ENCODE data around the gene SH3BP4. TPM values are rescaled to one million over a fixed set of nuclear protein-coding genes. Genes with fewer than 3 reads are reported as not detected.

Gene SH3BP4
- total RNA-seq, 4 donors from 2014 or later: 11.0 to 22.9 (median 18.7) TPM

DNA sequence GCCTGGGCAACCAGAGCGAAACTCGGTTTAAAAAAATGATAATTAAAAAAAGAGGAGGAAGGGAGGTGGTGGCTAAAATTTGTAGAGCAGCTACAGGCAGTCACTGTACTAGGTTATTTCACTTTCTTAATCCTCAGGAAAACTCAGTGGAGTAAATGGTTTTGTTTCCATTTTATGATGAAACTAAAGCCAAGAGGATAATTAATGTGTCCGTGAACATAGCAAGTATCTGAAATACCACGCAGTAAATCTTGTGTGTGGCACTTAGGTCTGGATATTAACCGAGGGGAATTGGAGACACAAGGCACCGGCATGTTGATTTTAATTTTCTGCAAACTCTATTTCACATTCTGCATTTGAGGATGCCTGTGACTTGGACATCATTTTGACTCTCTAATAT, 14.5 kb downstream of the SH3BP4 start:
- Histone ChIP-seq H3K27me3 (peaks cover 0 to 6% (median 0%) of the 10 kb centered on the region in 4 donors), H3K36me3 (no peaks in the 10 kb centered on the region), H3K4me3 (no peak overlapping the region), H3K4me1 (peaks cover 0 to 45% (median 20%) of the 10 kb centered on the region in 3 donors), H3K9me3 (no peaks in the 10 kb centered on the region), H3K27ac (no peak overlapping the region)
- WGBS, 2 donors: 80 to 89% methylated on average over 6 of the region's 6 CpGs
- intact Hi-C loops (cut with DNase I): no loop called here
- TF ChIP-seq, protein P1, sequence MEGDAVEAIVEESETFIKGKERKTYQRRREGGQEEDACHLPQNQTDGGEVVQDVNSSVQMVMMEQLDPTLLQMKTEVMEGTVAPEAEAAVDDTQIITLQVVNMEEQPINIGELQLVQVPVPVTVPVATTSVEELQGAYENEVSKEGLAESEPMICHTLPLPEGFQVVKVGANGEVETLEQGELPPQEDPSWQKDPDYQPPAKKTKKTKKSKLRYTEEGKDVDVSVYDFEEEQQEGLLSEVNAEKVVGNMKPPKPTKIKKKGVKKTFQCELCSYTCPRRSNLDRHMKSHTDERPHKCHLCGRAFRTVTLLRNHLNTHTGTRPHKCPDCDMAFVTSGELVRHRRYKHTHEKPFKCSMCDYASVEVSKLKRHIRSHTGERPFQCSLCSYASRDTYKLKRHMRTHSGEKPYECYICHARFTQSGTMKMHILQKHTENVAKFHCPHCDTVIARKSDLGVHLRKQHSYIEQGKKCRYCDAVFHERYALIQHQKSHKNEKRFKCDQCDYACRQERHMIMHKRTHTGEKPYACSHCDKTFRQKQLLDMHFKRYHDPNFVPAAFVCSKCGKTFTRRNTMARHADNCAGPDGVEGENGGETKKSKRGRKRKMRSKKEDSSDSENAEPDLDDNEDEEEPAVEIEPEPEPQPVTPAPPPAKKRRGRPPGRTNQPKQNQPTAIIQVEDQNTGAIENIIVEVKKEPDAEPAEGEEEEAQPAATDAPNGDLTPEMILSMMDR (IDR thresholded peaks at IDR 0.05): no peak
- TF ChIP-seq POLR2A (IDR thresholded peaks at IDR 0.05): no peak
- DNase-seq: no peak

DNA sequence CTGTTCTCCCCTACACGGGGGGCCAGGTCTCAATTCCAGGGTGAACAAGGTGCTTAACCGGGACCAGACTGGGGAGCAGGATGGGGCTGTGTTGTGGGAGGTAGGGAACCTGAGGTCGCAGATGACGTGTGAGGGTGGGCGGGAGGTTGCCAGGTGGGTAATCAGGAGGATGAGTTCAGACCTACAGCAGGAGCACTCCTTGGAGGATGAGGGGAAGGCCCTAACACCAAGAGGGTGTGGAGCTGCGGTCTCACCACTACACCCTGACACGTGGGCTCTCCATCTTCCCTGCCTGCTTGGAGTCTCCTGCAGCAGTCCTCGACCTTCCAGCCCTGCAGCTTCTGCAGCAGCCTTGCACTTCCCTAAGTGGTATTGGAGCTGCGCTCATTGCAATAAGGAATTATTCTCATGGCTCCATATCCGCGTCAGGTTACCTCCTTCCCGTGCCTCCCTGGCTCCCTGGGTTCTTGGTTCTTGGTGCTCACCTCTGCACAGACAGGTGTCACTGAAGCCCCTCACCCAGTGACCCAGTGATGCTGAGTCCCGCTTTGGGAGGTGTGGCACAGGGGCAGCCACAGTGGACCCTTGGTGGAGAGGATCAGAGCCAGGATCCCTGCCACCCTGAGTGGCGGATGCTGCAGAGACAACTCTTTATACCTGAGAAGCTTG, 15.5 kb downstream of the SH3BP4 start:
- H3K4me1 ChIP-seq: peaks cover 0 to 45% (median 20%) of the 10 kb centered on the region in 3 donors
- TF ChIP-seq, protein P1 (IDR thresholded peaks at IDR 0.05): no peak
- TF ChIP-seq POLR2A (IDR thresholded peaks at IDR 0.05): no peak
- H3K4me3 ChIP-seq: no peak overlapping the region
- DNase-seq: no peak
- H3K27ac ChIP-seq: no peak overlapping the region
- whole genome bisulfite sequencing, 2 donors: 82 to 85% methylated on average over 12 to 14 of the region's 14 CpGs
- H3K36me3 ChIP-seq: no peaks in the 10 kb centered on the region
- intact Hi-C loops (cut with DNase I): no loop called here
- no peaks in the 10 kb centered on the region for H3K9me3 ChIP-seq
- peaks cover 0 to 6% (median 0%) of the 10 kb centered on the region in 4 donors for H3K27me3 ChIP-seq

DNA sequence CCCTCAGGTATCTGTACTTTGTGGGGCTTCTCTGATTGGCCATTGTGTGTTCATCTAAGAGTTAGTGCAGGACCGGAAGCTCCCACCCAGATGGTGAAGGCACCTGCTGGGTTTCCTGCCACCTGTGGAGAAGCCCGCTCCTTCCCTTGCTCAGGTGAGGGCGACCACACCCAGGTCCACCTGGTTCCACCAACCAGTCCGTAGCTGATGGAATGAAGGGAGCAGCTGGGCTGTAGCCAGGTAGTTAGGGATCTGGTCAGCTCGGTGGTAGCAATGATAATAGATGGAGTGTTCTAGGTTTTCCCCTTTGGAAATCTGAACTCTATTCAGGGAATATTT, 16.0 kb downstream of the SH3BP4 start:
- H3K9me3 ChIP-seq: no peaks in the 10 kb centered on the region
- no peak for DNase-seq
- H3K27me3 ChIP-seq: peaks cover 0 to 6% (median 0%) of the 10 kb centered on the region in 4 donors
- H3K27ac ChIP-seq: no peak overlapping the region
- intact Hi-C loops (cut with DNase I): no loop called here
- WGBS, 2 donors: 84 to 94% methylated on average over 2 to 5 of the region's 5 CpGs
- no peak overlapping the region for H3K4me3 ChIP-seq
- no peaks in the 10 kb centered on the region for H3K36me3 ChIP-seq
- peaks cover 0 to 45% (median 20%) of the 10 kb centered on the region in 3 donors for H3K4me1 ChIP-seq
- TF ChIP-seq, protein P1 (IDR thresholded peaks at IDR 0.05): no peak
- TF ChIP-seq POLR2A (IDR thresholded peaks at IDR 0.05): no peak

DNA sequence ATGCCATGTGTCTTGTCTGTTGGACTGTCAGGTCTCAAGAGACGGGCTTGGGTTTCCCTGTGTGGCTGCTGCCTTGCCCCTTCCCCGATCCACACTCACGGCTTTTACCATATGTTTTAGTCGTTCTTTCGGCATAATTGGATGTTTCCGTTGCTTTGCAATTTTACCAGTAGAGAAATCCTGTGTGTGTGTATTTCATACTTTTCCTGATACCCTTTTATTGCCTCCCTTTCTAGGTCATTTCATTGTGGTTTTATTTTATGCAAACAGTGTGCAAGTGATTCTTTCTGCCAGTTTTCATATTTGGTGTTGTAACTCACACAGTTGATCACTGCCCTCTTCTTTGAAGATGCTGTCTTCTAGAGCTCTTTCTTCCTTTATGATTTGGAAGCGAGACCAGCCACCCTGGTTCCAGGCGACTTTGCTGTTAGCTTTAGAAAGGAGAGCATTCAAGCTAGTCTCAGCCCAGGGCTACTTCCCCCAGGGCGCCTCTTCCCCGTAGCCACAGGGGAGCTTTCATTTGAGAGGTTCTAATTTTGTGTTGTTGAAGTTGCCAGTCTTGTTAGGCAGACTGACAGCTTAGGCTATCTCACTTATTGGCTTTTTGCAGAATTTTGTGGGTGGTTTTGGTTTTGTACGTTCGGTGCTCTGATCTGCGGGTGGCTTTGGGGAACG, 17.0 kb downstream of the SH3BP4 start:
- H3K4me3 ChIP-seq: no peak overlapping the region
- H3K4me1 ChIP-seq: peaks cover 0 to 37% (median 15%) of the 10 kb centered on the region in 3 donors
- intact Hi-C loops (cut with DNase I): no loop called here
- DNase-seq: no peak
- no peak overlapping the region for H3K27ac ChIP-seq
- H3K36me3 ChIP-seq: no peaks in the 10 kb centered on the region
- 68 to 86% methylated on average over 12 to 13 of the region's 14 CpGs for WGBS, 2 donors
- H3K9me3 ChIP-seq: no peaks in the 10 kb centered on the region
- peaks cover 0 to 6% (median 0%) of the 10 kb centered on the region in 4 donors for H3K27me3 ChIP-seq
- no peak for TF ChIP-seq POLR2A (IDR thresholded peaks at IDR 0.05)
- TF ChIP-seq, protein P1 (IDR thresholded peaks at IDR 0.05): no peak

All from esophagus squamous epithelium (tissue), 5 donors.